Measurements from ENCODE around the gene DGKA. TPM values are rescaled to one million over a fixed set of nuclear protein-coding genes. Genes with fewer than 3 reads are reported as not detected.

Gene DGKA
- total and polyA plus RNA-seq, 2 of the 13 experiments (the other 11 are each of a cell fraction or from before 2014, with no cell fraction given), result 2.4 to 5.4 TPM

DNA sequence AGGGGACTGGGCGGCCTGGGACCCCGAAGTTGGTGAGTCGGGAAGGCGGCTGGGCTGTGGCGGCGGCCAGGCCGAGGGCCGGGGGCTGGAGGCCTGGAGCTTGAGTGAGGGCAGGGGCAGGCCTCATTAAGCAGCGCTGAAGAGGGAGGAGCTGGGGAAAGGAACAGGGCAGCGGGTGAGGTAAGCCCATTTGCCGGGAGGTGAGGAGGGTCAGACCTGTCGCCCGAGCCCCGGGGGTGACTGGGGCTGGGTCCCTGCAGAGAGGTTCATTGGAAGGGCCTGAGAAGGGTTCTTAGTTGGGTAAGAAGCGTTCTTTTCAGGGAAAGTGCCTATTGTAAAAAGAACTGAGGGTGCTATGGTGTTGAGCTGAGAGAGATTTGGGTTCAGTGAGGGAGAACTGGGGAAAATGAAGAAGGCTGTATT is 43.4 kb downstream of the DGKA start (continued):
- TF ChIP-seq ZNF687 (CRISPR knock-in tag; IDR thresholded peaks at IDR 0.05), result peak; percentile 72
- TF ChIP-seq ZFP82 (CRISPR knock-in tag; IDR thresholded peaks at IDR 0.05; ENCODE audit: borderline replicate concordance), result no peak
- TF ChIP-seq, protein P1, sequence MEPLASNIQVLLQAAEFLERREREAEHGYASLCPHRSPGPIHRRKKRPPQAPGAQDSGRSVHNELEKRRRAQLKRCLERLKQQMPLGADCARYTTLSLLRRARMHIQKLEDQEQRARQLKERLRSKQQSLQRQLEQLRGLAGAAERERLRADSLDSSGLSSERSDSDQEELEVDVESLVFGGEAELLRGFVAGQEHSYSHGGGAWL (CRISPR knock-in tag; IDR thresholded peaks at IDR 0.05), result peak; percentile 11; the same call in 1 of the 2 replicates
- TF ChIP-seq HIVEP1 (CRISPR knock-in tag; IDR thresholded peaks at IDR 0.05), result 0 out of 2 replicates have a peak, but pooled peaks have one; percentile 15
- no peak for TF ChIP-seq ZNF136 (CRISPR knock-in tag; IDR thresholded peaks at IDR 0.05; ENCODE audit: low read depth)
- TF ChIP-seq ZBTB49 (CRISPR knock-in tag; IDR thresholded peaks at IDR 0.05; ENCODE audit: borderline replicate concordance), result no peak
- peak; percentile 90 for TF ChIP-seq ZFX (CRISPR knock-in tag; IDR thresholded peaks at IDR 0.05; ENCODE audit: low read depth)
- TF ChIP-seq KAT7 (CRISPR knock-in tag; IDR thresholded peaks at IDR 0.05; ENCODE audit: borderline replicate concordance), result peak; percentile 90; the same call in 1 of the 2 replicates
- no peak for TF ChIP-seq ZNF275 (CRISPR knock-in tag; IDR thresholded peaks at IDR 0.05; ENCODE audit: borderline replicate concordance)
- TF ChIP-seq, protein P2, sequence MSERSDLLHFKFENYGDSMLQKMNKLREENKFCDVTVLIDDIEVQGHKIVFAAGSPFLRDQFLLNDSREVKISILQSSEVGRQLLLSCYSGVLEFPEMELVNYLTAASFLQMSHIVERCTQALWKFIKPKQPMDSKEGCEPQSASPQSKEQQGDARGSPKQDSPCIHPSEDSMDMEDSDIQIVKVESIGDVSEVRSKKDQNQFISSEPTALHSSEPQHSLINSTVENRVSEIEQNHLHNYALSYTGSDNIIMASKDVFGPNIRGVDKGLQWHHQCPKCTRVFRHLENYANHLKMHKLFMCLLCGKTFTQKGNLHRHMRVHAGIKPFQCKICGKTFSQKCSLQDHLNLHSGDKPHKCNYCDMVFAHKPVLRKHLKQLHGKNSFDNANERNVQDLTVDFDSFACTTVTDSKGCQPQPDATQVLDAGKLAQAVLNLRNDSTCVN (CRISPR knock-in tag; IDR thresholded peaks at IDR 0.05; ENCODE audit: borderline replicate concordance), result no peak
- TF ChIP-seq HMG20A (CRISPR knock-in tag; IDR thresholded peaks at IDR 0.05; ENCODE audit: borderline replicate concordance), result no peak
- TF ChIP-seq, protein P3, sequence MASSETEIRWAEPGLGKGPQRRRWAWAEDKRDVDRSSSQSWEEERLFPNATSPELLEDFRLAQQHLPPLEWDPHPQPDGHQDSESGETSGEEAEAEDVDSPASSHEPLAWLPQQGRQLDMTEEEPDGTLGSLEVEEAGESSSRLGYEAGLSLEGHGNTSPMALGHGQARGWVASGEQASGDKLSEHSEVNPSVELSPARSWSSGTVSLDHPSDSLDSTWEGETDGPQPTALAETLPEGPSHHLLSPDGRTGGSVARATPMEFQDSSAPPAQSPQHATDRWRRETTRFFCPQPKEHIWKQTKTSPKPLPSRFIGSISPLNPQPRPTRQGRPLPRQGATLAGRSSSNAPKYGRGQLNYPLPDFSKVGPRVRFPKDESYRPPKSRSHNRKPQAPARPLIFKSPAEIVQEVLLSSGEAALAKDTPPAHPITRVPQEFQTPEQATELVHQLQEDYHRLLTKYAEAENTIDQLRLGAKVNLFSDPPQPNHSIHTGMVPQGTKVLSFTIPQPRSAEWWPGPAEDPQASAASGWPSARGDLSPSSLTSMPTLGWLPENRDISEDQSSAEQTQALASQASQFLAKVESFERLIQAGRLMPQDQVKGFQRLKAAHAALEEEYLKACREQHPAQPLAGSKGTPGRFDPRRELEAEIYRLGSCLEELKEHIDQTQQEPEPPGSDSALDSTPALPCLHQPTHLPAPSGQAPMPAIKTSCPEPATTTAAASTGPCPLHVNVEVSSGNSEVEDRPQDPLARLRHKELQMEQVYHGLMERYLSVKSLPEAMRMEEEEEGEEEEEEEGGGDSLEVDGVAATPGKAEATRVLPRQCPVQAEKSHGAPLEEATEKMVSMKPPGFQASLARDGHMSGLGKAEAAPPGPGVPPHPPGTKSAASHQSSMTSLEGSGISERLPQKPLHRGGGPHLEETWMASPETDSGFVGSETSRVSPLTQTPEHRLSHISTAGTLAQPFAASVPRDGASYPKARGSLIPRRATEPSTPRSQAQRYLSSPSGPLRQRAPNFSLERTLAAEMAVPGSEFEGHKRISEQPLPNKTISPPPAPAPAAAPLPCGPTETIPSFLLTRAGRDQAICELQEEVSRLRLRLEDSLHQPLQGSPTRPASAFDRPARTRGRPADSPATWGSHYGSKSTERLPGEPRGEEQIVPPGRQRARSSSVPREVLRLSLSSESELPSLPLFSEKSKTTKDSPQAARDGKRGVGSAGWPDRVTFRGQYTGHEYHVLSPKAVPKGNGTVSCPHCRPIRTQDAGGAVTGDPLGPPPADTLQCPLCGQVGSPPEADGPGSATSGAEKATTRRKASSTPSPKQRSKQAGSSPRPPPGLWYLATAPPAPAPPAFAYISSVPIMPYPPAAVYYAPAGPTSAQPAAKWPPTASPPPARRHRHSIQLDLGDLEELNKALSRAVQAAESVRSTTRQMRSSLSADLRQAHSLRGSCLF (CRISPR knock-in tag; IDR thresholded peaks at IDR 0.05; ENCODE audit: borderline replicate concordance), result no peak
